Measurements from ENCODE around the gene GSTK1.

DNA sequence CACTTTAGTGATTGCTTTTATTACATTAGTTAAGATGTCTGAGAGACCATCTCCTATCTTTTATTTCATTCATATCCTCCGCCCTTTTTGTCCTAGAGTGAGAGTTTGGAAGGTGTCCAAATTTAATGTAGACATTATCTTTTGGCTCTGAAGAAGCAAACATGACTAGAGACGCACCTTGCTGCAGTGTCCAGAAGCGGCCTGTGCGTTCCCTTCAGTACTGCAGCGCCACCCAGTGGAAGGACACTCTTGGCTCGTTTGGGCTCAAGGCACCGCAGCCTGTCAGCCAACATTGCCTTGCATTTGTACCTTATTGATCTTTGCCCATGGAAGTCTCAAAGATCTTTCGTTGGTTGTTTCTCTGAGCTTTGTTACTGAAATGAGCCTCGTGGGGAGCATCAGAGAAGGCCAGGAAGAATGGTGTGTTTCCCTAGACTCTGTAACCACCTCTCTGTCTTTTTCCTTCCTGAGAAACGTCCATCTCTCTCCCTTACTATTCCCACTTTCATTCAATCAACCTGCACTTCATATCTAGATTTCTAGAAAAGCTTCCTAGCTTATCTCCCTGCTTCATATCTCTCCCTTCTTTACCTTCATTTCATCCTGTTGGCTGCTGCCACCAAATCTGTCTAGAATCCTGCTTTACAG is 42.3 kb downstream of the GSTK1 start:
- TF ChIP-seq POLR2A (IDR thresholded peaks at IDR 0.05) = no peak
- TF ChIP-seq, protein P1, sequence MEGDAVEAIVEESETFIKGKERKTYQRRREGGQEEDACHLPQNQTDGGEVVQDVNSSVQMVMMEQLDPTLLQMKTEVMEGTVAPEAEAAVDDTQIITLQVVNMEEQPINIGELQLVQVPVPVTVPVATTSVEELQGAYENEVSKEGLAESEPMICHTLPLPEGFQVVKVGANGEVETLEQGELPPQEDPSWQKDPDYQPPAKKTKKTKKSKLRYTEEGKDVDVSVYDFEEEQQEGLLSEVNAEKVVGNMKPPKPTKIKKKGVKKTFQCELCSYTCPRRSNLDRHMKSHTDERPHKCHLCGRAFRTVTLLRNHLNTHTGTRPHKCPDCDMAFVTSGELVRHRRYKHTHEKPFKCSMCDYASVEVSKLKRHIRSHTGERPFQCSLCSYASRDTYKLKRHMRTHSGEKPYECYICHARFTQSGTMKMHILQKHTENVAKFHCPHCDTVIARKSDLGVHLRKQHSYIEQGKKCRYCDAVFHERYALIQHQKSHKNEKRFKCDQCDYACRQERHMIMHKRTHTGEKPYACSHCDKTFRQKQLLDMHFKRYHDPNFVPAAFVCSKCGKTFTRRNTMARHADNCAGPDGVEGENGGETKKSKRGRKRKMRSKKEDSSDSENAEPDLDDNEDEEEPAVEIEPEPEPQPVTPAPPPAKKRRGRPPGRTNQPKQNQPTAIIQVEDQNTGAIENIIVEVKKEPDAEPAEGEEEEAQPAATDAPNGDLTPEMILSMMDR (IDR thresholded peaks at IDR 0.05) = peak; percentile 52 to 79 (median 72)
